Mesenchymal stem cell (in vitro differentiated cells and primary cell): ENCODE measurements around the gene LDLR.
"Not testable (repeated sequence)": the region's sequence is repeated elsewhere in the genome, so short reads cannot be mapped to it uniquely, and the experiment has no call there.

Source experiments
- DNase-seq: peaks from one replicate; pipeline ENCODE4 v3.0.0-alpha.2; 2013
- H2AFZ ChIP-seq: one replicate; pipeline ENCODE4 v1.6.1; 2013; ENCODE audit warnings: low read depth, mild to moderate bottlenecking, control low read depth, inconsistent platforms, low read length, moderate library complexity
- H2AK5ac ChIP-seq: 2 replicates; pipeline ENCODE4 v1.6.1; 2013; ENCODE audit warnings: low read length, moderate library complexity, mild to moderate bottlenecking, inconsistent platforms; ENCODE audit not compliant: severe bottlenecking
- H2BK120ac ChIP-seq: one replicate; pipeline ENCODE4 v1.6.1; 2013; ENCODE audit warnings: low read depth, mild to moderate bottlenecking, inconsistent platforms, low read length, moderate library complexity
- H2BK12ac ChIP-seq, 2 experiments: one replicate each; pipeline ENCODE4 v1.6.1; 2013; ENCODE audit warnings: inconsistent platforms in 2 of 2, low read length in 2 of 2, mild to moderate bottlenecking in 2 of 2, moderate library complexity in 2 of 2, control low read depth in 1 of 2
- H2BK15ac ChIP-seq: one replicate; pipeline ENCODE4 v1.6.1; 2013; ENCODE audit warnings: mild to moderate bottlenecking, low read depth, inconsistent platforms; ENCODE audit not compliant: poor library complexity, severe bottlenecking
- H2BK5ac ChIP-seq: 2 replicates; pipeline ENCODE4 v1.6.1; 2013; ENCODE audit warnings: low read depth, mild to moderate bottlenecking, low read length, control low read depth, inconsistent platforms; ENCODE audit not compliant: poor library complexity, severe bottlenecking
- H3K14ac ChIP-seq, 2 experiments: one replicate each; pipeline ENCODE4 v1.6.1; 2013; ENCODE audit warnings: inconsistent platforms in 2 of 2, low read length in 2 of 2, control low read depth in 1 of 2, mild to moderate bottlenecking in 1 of 2, moderate library complexity in 1 of 2
- H3K18ac ChIP-seq, 2 experiments: one replicate each; pipeline ENCODE4 v1.6.1; 2013; ENCODE audit warnings: inconsistent platforms in 2 of 2, low read length in 2 of 2, control low read depth in 1 of 2, low read depth in 1 of 2, mild to moderate bottlenecking in 1 of 2
- H3K23ac ChIP-seq, 2 experiments: one replicate each; pipeline ENCODE4 v1.6.1; 2013; ENCODE audit warnings: inconsistent platforms in 2 of 2, low read length in 2 of 2, mild to moderate bottlenecking in 2 of 2, moderate library complexity in 2 of 2, control low read depth in 1 of 2
- H3K27ac ChIP-seq: 2 replicates; pipeline ENCODE4 v1.5.1; 2013; ENCODE audit warnings: mild to moderate bottlenecking, moderate library complexity, low read length, control low read depth, inconsistent platforms; ENCODE audit not compliant: poor library complexity, severe bottlenecking
- H3K27me3 ChIP-seq, 2 experiments: 2 replicates each; pipeline versions ENCODE4 v1.6.1 to v1.7.0; 2013; ENCODE audit warnings: low read length in 2 of 2, mild to moderate bottlenecking in 2 of 2, moderate library complexity in 2 of 2, control low read depth in 1 of 2, inconsistent platforms in 1 of 2; ENCODE audit not compliant: control insufficient read depth in 1 of 2, insufficient read depth in 1 of 2
- H3K36me3 ChIP-seq, 2 experiments: 2 replicates each; pipeline versions ENCODE4 v1.6.1 to v1.7.0; 2013; ENCODE audit warnings: low read length in 2 of 2, control low read depth in 1 of 2, inconsistent platforms in 1 of 2, low read depth in 1 of 2, mild to moderate bottlenecking in 1 of 2; ENCODE audit not compliant: insufficient read depth in 2 of 2, control insufficient read depth in 1 of 2
- H3K4ac ChIP-seq, 2 experiments: one replicate each; pipeline ENCODE4 v1.6.1; 2013; ENCODE audit warnings: inconsistent platforms in 2 of 2, low read length in 2 of 2, mild to moderate bottlenecking in 2 of 2, moderate library complexity in 2 of 2, control low read depth in 1 of 2, low read depth in 1 of 2
- H3K4me1 ChIP-seq: 2 replicates; pipeline ENCODE4 v1.6.1; 2013; ENCODE audit warnings: low read depth, low read length, control low read depth; ENCODE audit not compliant: control insufficient read depth, insufficient read depth
- H3K4me2 ChIP-seq: 2 replicates; pipeline ENCODE4 v1.6.1; 2013; ENCODE audit warnings: low read length, mild to moderate bottlenecking, inconsistent platforms; ENCODE audit not compliant: poor library complexity, severe bottlenecking
- H3K4me3 ChIP-seq, 2 experiments: 2 replicates each; pipeline versions ENCODE4 v1.5.1 to v1.7.0; 2013; ENCODE audit warnings: low read length in 2 of 2, mild to moderate bottlenecking in 2 of 2, control low read depth in 1 of 2, low read depth in 1 of 2; ENCODE audit not compliant: insufficient read depth in 1 of 2
- H3K79me1 ChIP-seq: replicated peaks from 2 replicates; pipeline ENCODE4 v1.6.1; 2013; ENCODE audit warnings: mild to moderate bottlenecking, control low read depth, low read length, inconsistent platforms; ENCODE audit not compliant: poor library complexity, severe bottlenecking
- H3K9ac ChIP-seq: 2 replicates; pipeline ENCODE4 v1.7.0; 2013; ENCODE audit warnings: mild to moderate bottlenecking, low read length, moderate library complexity
- H3K9me3 ChIP-seq: 2 replicates; pipeline ENCODE4 v1.7.0; 2013; ENCODE audit warnings: mild to moderate bottlenecking, low read length; ENCODE audit not compliant: control insufficient read depth
- H4K8ac ChIP-seq: one replicate; pipeline ENCODE4 v1.6.1; 2013; ENCODE audit warnings: inconsistent platforms, mild to moderate bottlenecking, low read length, moderate library complexity
- H4K91ac ChIP-seq: one replicate; pipeline ENCODE4 v1.6.1; 2013; ENCODE audit warnings: mild to moderate bottlenecking, low read length, inconsistent platforms
- WGBS: methylation state at CpG from one replicate; pipeline ENCODE4 v1.1.7; 2013; ENCODE audit warnings: mixed read lengths; 5-methylcytosine and 5-hydroxymethylcytosine counted together

LDLR gene

GRCh38 chr19:11123114-11123513 lies 33.9 kb downstream of the LDLR start:
- Histone ChIP-seq H2BK12ac (no peak overlapping the region), H2BK5ac (no peak overlapping the region), H3K4me2 (no peak overlapping the region), H4K91ac (no peak overlapping the region), H2BK15ac (no peak overlapping the region), H4K8ac (no peak overlapping the region), H3K9me3 (no peaks in the 10 kb centered on the region), H2AK5ac (no peak overlapping the region), H3K9ac (no peak overlapping the region), H3K4ac (no peak overlapping the region), H3K79me1 (peaks cover 26% of the 10 kb centered on the region), H3K4me3 (no peak overlapping the region), H3K27ac (no peak overlapping the region), H2BK120ac (no peak overlapping the region), H3K4me1 (peaks cover 2% of the 10 kb centered on the region), H2AFZ (no peak overlapping the region), H3K23ac (peak overlapping the region in 1 of 2 experiments; percentile 3), H3K18ac (no peak overlapping the region), H3K27me3 (no peaks in the 10 kb centered on the region), H3K14ac (no peak overlapping the region), H3K36me3 (peaks cover 81 to 85% of the 10 kb centered on the region in 2 experiments)
- 90% methylated on average over 13 of the region's 13 CpGs for WGBS
- no peak for DNase-seq

DNA sequence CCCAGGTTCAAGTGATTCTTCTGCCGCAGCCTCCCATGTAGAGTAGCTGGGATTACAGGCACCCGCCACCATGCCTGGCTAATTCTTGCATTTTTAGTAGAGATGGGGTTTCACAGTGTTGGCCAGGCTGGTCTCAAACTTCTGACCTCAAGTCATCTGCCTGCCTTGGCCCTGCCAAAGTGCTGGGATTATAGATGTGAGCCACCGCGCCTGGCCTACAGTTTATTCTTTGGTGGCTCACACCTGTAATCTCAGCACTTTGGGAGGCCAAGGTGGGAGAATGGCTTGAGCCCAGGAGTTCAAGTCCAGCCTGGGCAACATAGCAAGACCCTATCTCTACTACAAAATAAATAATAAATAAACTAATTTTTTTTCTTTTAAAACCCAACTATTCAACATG lies 34.9 kb downstream of the LDLR start:
- not testable (repeated sequence) for H3K9ac ChIP-seq, H3K14ac ChIP-seq, H3K23ac ChIP-seq, DNase-seq, H2BK5ac ChIP-seq, H4K8ac ChIP-seq, H2AK5ac ChIP-seq, H2AFZ ChIP-seq, H3K4me3 ChIP-seq, H2BK120ac ChIP-seq, H3K9me3 ChIP-seq, H3K4ac ChIP-seq, H2BK15ac ChIP-seq, H3K4me1 ChIP-seq, H3K18ac ChIP-seq, H3K27ac ChIP-seq, H3K27me3 ChIP-seq, H4K91ac ChIP-seq, H2BK12ac ChIP-seq, H3K4me2 ChIP-seq
- Histone ChIP-seq H3K79me1 (peaks cover 27% of the 10 kb centered on the region), H3K36me3 (peaks cover 82 to 87% of the 10 kb centered on the region in 2 experiments)
- 99% methylated on average over 4 of the region's 4 CpGs for WGBS

- 76% methylated on average over 9 of the region's 11 CpGs for WGBS
- Histone ChIP-seq H3K79me1 (peaks cover 26% of the 10 kb centered on the region), H2BK12ac (no peak overlapping the region), H3K4me1 (peaks cover 3% of the 10 kb centered on the region), H3K36me3 (peaks cover 81 to 87% of the 10 kb centered on the region in 2 experiments), H4K91ac (no peak overlapping the region), H3K4me2 (no peak overlapping the region), H2BK120ac (no peak overlapping the region), H4K8ac (no peak overlapping the region), H3K14ac (no peak overlapping the region), H3K23ac (no peak overlapping the region), H2AK5ac (peak overlapping the region; percentile 68), H3K27me3 (no peaks in the 10 kb centered on the region), H3K9me3 (no peaks in the 10 kb centered on the region), H2BK15ac (no peak overlapping the region), H3K27ac (peak overlapping the region; percentile 37), H3K4me3 (no peak overlapping the region), H2BK5ac (no peak overlapping the region), H3K4ac (no peak overlapping the region), H2AFZ (no peak overlapping the region), H3K9ac (peak overlapping the region; percentile 8), H3K18ac (no peak overlapping the region)
- DNase-seq, result peak; percentile 85
Observed at GRCh38 chr19:11125994-11126685, 36.9 kb downstream of the LDLR start.

DNA sequence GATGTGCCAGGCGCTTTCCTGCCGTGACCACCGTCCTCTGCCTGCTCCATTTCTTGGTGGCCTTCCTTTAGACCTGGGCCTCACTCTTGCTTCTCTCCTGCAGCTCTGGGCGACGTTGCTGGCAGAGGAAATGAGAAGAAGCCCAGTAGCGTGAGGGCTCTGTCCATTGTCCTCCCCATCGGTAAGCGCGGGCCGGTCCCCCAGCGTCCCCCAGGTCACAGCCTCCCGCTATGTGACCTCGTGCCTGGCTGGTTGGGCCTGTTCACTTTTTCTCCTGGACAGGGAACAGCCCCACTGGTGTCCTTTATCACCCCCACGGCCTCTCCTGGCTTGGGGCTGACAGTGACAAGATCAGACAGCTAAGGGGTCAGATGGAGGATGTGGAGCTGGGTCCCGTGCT lies 38.6 kb downstream of the LDLR start:
- H3K9me3 ChIP-seq, result no peaks in the 10 kb centered on the region
- H3K4ac ChIP-seq, result no peak overlapping the region
- no peak overlapping the region for H3K14ac ChIP-seq
- no peak overlapping the region for H2BK120ac ChIP-seq
- no peak overlapping the region for H2BK15ac ChIP-seq
- 91% methylated on average over 14 of the region's 15 CpGs for WGBS
- no peak overlapping the region for H4K91ac ChIP-seq
- H3K36me3 ChIP-seq, result peaks cover 84 to 95% of the 10 kb centered on the region in 2 experiments
- no peak overlapping the region for H3K18ac ChIP-seq
- peaks cover 28% of the 10 kb centered on the region for H3K79me1 ChIP-seq
- no peak overlapping the region for H2AFZ ChIP-seq
- no peak overlapping the region for H2BK5ac ChIP-seq
- H3K27me3 ChIP-seq, result no peaks in the 10 kb centered on the region
- no peak for DNase-seq
- H3K23ac ChIP-seq, result no peak overlapping the region
- H3K27ac ChIP-seq, result no peak overlapping the region
- H3K4me2 ChIP-seq, result no peak overlapping the region
- peaks cover 4% of the 10 kb centered on the region for H3K4me1 ChIP-seq
- H3K9ac ChIP-seq, result no peak overlapping the region
- no peak overlapping the region for H3K4me3 ChIP-seq
- H4K8ac ChIP-seq, result no peak overlapping the region
- peak overlapping the region in 1 of 2 experiments; percentile 54 for H2BK12ac ChIP-seq
- H2AK5ac ChIP-seq, result no peak overlapping the region
